HK-2 (cell line): Measurements from ENCODE around the gene RPL23.

Experiments used
- DNase-seq: peaks from one replicate; pipeline ENCODE4 v3.0.0-alpha.2; 2018; ENCODE audit not compliant: unreplicated experiment

RPL23 gene

GRCh38 chr17:38883592-38884526, 30.3 kb upstream of the RPL23 start:
- no peak for DNase-seq

DNA sequence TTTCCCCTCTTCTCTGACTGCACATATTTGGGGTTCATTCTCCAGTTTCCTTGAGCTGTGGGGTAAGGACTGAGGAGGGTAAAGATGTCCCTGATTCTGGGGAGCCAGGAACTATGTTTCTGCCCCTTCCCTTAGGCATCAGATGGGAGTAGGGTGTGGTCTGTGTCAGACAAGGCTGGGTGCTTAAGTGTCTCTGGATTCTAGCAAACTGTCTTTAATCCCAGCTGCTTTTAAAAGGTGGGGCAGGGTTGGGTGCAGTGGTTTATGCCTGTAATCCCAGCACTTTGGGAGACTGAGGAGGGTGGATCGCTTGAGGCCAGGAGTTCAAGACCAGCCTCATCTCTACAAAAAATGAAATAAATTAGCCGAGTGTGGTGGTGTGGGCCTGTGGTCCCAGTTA, 29.3 kb upstream of the RPL23 start:
- DNase-seq = no peak

- no peak for DNase-seq
These were observed 28.2 kb upstream of the RPL23 start for GRCh38 chr17:38881600-38882191.

- DNase-seq = peak; percentile 88
These were observed 26.6 kb upstream of the RPL23 start for GRCh38 chr17:38879878-38880665.

DNA sequence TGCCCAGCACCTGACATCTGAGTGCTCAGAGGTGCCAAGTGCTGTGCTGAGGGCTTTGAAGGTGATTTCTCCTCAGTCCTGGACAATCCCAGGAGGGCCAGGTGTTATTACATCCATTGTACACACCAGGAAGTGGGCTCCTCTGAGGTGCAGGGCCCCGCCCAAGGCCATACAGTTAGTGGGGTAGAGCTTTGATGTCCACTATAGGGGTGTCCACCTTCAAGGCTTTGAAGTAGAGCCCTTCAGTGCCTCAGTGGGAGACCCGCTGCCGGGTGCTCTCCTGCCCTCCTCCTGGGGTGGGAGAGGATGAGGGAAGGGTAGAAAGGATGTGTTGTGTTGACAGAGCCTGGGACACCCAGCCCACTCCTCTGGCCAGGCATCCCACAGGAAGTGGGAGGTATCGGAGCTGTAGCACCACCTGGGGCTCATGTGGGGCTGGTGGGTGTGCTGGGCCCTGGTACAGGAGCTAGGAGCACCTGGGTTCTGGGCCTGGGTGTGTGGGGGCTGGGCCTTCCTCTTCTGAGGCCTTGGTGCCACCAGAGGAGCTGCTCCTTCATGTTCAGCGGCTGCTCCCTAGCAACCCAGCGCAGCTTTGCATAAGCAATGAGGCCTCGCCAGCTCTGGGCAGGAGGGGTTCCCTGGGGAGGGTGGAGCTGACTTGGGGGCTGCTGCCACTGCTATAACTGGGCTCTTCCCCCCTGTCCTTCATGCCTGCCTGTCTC, 23.8 kb upstream of the RPL23 start:
- no peak for DNase-seq

DNA sequence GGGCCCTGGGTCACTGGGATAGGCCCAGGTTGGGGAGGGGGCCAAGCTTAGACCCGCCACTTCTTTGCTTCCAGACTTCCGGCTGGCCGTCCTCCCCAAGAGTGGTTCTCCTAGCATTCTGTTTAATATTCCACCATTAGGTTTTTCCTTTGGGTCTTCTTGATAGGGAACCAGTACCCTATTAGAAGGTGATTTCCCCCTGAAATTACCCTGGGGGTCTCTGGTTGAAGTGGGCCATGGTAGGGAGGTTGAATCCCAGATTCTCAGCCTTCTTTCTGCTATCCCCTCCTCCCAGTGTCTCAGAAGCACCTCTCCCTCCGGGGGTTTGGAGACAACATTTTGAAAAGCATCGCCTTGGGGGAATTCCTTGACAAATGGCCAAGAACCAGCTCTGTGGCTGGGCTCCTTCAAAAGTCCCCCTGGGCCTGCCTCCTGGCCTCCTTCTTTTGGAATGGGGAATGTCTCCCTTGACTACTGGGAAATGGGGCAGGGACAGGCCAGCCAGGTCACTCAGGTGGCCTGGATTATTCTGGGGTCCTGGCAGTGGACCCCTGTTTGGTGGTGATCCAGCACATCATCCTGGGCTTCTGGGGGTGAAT, 22.1 kb upstream of the RPL23 start:
- DNase-seq = no peak

- no peak for DNase-seq
These were observed 21.2 kb upstream of the RPL23 start for GRCh38 chr17:38874505-38875400.

DNA sequence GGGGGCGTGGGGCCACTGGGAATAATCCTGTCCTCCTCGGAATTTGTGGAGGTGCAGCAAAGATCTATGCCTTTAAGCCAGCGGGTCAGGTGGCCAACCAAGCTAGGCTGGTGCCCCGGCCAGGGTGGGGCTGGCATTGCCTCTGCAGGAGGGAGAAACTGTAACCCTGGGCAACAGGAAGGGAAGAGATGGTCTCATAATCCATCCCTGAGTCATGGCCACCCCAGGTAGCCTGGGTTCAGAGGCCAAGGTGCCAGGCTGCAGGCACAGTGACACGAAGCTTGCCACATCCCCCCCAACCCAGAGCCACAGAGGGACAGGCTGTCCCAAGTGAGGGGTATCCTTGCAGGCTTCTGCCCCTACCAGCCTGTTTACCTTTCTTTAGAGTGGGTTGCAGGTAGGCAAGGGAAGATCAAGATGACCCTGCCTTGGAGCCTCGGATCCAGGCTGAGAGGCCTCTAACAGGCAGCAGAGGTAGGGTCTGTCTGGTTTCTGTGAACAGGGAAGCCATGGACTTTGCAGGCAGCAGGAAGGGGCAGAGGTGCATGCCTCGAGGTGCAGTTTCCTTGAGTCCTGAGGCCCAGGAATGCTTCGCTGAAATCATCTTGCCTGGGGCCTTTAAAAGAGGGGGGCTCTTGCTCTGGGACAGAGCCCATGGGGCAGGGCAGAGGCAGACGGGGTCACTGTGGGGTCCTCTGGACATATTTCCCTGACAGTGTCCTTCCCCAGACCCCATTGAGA, 20.3 kb upstream of the RPL23 start:
- DNase-seq = no peak

DNA sequence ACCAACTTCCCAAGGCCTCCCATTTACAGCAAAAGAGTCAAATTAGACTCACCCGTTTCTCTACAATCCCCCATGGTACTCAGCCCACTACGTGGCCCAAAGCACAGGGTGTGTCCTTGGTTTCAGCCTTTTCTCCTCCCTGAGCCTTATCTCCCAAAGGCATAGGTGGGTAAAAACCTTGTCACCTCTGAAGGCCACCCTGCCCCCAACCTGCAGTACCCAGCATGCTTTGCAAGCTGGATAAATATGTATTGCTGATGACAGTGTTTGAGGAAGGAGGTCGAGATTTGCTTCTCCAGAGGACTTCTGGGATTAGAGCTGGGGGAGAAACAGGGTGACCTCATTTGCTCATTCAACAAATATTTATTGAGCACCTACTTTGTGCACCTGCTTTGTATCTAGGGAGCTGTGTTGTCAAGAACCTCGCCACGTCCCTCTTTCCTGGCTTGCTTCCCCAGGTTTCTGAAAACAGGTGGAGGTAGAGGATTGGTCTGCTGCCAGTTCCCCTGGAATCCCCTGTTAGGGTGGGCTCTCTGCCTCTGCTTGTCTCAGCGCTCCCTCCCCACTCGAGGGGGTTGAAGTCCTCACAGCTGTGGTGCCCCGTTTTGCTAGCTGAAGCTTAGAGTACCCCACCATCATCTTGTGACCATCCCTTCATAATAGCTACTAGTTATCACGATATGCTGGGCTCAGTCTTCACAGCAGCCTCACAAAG, 19.3 kb upstream of the RPL23 start:
- DNase-seq = no peak

- no peak for DNase-seq
These were observed 18.5 kb upstream of the RPL23 start for GRCh38 chr17:38872027-38872511.

DNA sequence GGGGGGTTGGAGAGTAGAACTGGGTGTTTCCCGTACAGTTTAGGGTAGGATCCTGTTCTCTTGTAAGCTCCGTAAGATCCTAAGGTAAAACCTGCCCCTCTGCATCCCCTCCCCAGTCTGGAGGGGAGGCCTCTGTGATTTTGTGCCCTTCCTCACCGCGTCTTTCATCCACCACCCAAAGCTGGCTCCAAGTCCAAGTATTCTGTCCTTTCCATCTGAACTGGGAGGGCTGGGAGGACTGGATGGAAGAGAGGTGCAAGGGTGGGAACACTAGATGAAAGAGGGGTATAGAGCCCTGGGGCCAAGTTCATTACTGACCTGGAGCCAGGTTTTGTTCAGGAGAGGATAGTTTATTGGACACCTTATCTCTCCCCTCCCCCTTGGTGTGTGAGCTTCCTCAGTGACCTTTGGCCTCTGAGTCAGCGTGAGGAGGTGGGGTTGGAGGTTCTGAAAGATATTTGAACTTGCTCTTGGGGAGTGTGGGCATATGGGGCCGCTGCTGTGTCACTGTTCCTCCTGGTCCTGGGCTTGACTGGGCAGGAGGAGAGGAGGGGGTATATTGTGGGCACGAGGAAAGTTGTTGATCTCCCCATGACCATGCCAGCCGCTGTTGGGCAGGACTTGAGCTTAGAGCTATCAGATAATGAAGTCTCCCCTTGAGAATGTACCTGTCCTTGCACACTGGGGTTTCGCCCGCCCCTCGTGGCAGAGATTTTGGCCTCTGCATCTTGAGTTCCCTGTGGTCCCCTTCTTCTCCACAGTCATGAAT, 17.9 kb upstream of the RPL23 start:
- peak; percentile 63 for DNase-seq

GRCh38 chr17:38870259-38871165, 17.0 kb upstream of the RPL23 start:
- DNase-seq = peak; percentile 70

GRCh38 chr17:38869526-38870258, 16.2 kb upstream of the RPL23 start, which contains the start of gene LASP1:
LASP1 (plus strand) TSS chr17:38870058; CDS start chr17:38870190, 132 bp downstream.
- DNase-seq = peak; percentile 87

GRCh38 chr17:38868817-38869525, 15.4 kb upstream of the RPL23 start:
- DNase-seq = peak; percentile 96
